Measurements from ENCODE around the gene ZNF438. TPM values are rescaled to one million over a fixed set of nuclear protein-coding genes. Genes with fewer than 3 reads are reported as not detected.

Gene ZNF438
- total and polyA plus RNA-seq, 2 of the 8 experiments (the other 6 are each of a cell fraction or from before 2014, with no cell fraction given) = 0.95 to 1.7 TPM

DNA sequence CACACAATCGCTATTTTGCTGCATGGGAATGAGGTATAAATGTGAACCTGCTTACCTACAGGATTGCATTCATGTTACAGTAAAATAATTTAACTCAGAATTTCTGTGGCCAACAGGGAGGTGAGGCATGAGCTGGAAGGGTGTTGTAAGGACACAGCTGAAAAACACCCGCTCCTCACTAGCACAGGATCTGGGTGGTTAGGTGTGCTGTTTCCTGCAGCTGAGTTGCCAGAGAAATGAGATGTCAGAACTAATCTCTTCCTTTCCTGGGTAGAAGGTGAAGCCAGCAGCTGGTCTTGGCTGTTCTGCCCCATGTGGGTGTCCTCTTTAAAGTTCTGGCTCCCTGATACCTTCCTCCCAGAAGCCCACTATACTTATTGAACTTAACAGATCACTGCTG lies 39.0 kb upstream of the ZNF438 start (continued):
- TF ChIP-seq, protein P1, sequence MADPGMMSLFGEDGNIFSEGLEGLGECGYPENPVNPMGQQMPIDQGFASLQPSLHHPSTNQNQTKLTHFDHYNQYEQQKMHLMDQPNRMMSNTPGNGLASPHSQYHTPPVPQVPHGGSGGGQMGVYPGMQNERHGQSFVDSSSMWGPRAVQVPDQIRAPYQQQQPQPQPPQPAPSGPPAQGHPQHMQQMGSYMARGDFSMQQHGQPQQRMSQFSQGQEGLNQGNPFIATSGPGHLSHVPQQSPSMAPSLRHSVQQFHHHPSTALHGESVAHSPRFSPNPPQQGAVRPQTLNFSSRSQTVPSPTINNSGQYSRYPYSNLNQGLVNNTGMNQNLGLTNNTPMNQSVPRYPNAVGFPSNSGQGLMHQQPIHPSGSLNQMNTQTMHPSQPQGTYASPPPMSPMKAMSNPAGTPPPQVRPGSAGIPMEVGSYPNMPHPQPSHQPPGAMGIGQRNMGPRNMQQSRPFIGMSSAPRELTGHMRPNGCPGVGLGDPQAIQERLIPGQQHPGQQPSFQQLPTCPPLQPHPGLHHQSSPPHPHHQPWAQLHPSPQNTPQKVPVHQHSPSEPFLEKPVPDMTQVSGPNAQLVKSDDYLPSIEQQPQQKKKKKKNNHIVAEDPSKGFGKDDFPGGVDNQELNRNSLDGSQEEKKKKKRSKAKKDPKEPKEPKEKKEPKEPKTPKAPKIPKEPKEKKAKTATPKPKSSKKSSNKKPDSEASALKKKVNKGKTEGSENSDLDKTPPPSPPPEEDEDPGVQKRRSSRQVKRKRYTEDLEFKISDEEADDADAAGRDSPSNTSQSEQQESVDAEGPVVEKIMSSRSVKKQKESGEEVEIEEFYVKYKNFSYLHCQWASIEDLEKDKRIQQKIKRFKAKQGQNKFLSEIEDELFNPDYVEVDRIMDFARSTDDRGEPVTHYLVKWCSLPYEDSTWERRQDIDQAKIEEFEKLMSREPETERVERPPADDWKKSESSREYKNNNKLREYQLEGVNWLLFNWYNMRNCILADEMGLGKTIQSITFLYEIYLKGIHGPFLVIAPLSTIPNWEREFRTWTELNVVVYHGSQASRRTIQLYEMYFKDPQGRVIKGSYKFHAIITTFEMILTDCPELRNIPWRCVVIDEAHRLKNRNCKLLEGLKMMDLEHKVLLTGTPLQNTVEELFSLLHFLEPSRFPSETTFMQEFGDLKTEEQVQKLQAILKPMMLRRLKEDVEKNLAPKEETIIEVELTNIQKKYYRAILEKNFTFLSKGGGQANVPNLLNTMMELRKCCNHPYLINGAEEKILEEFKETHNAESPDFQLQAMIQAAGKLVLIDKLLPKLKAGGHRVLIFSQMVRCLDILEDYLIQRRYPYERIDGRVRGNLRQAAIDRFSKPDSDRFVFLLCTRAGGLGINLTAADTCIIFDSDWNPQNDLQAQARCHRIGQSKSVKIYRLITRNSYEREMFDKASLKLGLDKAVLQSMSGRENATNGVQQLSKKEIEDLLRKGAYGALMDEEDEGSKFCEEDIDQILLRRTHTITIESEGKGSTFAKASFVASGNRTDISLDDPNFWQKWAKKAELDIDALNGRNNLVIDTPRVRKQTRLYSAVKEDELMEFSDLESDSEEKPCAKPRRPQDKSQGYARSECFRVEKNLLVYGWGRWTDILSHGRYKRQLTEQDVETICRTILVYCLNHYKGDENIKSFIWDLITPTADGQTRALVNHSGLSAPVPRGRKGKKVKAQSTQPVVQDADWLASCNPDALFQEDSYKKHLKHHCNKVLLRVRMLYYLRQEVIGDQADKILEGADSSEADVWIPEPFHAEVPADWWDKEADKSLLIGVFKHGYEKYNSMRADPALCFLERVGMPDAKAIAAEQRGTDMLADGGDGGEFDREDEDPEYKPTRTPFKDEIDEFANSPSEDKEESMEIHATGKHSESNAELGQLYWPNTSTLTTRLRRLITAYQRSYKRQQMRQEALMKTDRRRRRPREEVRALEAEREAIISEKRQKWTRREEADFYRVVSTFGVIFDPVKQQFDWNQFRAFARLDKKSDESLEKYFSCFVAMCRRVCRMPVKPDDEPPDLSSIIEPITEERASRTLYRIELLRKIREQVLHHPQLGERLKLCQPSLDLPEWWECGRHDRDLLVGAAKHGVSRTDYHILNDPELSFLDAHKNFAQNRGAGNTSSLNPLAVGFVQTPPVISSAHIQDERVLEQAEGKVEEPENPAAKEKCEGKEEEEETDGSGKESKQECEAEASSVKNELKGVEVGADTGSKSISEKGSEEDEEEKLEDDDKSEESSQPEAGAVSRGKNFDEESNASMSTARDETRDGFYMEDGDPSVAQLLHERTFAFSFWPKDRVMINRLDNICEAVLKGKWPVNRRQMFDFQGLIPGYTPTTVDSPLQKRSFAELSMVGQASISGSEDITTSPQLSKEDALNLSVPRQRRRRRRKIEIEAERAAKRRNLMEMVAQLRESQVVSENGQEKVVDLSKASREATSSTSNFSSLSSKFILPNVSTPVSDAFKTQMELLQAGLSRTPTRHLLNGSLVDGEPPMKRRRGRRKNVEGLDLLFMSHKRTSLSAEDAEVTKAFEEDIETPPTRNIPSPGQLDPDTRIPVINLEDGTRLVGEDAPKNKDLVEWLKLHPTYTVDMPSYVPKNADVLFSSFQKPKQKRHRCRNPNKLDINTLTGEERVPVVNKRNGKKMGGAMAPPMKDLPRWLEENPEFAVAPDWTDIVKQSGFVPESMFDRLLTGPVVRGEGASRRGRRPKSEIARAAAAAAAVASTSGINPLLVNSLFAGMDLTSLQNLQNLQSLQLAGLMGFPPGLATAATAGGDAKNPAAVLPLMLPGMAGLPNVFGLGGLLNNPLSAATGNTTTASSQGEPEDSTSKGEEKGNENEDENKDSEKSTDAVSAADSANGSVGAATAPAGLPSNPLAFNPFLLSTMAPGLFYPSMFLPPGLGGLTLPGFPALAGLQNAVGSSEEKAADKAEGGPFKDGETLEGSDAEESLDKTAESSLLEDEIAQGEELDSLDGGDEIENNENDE (IDR thresholded peaks at IDR 0.05; ENCODE audit: insufficient replicate concordance, low read length) = no peak
- TF ChIP-seq ASH2L (IDR thresholded peaks at IDR 0.05; ENCODE audit: low read length) (no peak), SP1 (IDR thresholded peaks at IDR 0.05; ENCODE audit: low read depth, low read length) (no peak), GTF2F1 (IDR thresholded peaks at IDR 0.05; ENCODE audit: borderline replicate concordance, low read depth, low read length) (no peak), JUND (IDR thresholded peaks at IDR 0.05; ENCODE audit: low read length) (no peak), TBP (IDR thresholded peaks at IDR 0.05; ENCODE audit: low read depth, low read length) (no peak), BRCA1 (IDR thresholded peaks at IDR 0.05; ENCODE audit: low read depth, low read length) (no peak), SIX5 (IDR thresholded peaks at IDR 0.05; ENCODE audit: low read depth, low read length) (no peak), CTBP2 (IDR thresholded peaks at IDR 0.05; ENCODE audit: borderline replicate concordance, insufficient read depth, insufficient read length, low read length) (no peak)
- TF ChIP-seq, protein P2, sequence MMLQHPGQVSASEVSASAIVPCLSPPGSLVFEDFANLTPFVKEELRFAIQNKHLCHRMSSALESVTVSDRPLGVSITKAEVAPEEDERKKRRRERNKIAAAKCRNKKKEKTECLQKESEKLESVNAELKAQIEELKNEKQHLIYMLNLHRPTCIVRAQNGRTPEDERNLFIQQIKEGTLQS (IDR thresholded peaks at IDR 0.05; ENCODE audit: insufficient read depth, low read depth, low read length) = no peak
